GOT3 (cell line): ENCODE results near the gene FICD.
A peak's percentile ranks its signal among the peaks of the same experiment; 100 is the strongest.
"Not testable (repeated sequence)": the region's sequence is repeated elsewhere in the genome, so short reads cannot be mapped to it uniquely, and the experiment has no call there.

ENCODE experiments used
- DNase-seq: peaks from one replicate; lab custom pipeline; 2025; ENCODE audit warnings: mixed read lengths; lab: John Stamatoyannopoulos, UW

Gene FICD

GRCh38 chr12:108514973-108515814, at the start of gene FICD:
Gene FICD (plus strand): TSS chr12:108515277. CDS start chr12:108516973, 1,696 bp downstream.
- DNase-seq = peak; percentile 87

- DNase-seq = no peak
Observed at GRCh38 chr12:108465417-108465816, 49.7 kb upstream of the FICD start.

DNA sequence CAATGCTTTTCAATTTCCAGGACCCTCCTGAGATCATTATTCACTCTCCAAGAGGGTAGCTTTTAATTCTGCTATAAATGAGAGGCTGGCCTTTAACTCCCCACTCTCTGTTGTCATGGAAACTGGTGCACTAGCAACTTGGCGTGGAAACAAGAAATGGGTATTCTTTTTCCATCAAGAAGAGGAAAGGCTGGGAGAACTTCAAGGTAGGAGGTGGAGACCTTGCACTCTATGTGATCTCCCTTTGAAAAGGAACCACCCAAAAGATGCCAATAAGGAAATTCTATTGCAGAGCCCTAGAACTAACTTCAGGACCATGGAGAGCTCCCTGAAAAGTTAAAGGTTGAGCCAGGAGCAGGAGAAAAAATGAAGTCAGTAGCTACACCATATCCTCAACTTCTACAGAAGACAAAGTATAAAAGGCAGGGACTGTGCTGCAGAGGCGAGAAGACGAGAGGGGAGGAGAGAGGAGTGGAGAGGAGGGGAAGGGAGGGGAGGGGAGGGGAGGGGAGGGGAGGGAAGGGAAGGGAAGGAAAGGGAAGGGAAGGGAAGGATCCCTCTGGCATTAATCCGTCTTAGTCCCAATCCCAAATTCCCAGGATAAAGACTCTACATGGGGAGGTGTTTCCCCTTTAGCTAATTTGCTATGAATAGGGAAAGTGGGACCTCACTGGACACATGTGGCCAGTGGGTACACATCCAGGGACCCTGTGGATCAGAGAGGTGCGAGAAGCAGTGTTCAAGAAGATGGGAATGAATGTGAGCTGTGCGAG, 46.7 kb upstream of the FICD start:
- no peak for DNase-seq

DNA sequence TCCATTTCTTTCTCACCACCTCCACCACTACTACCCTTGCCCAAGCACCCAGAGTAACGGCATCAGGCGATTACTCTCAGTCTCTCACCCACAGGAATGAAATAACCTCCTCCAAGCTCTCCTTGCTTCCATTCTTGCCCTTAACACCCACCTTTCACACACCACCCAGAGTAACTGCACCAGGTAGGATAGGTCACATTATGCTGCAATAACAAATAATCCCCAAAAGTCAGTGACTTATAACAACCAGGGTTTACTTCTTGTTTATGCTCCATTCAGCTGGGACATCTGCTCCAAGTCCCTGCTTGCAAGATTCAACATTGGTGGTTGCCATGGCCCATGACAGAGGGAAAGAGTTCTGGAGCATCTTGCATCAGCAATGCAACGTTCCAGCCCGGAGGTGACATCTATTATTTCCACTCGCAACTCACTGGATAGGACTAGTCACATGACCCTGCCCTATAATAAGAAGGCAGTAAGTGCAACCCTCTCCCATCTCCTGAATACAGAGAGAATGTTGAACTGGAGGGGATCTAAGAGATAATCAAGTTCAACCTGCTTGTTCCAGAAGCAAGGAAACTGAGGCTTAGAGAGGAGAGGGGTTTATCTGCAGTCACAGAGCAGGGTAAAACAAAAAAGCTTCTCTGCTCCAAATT, 41.5 kb upstream of the FICD start:
- DNase-seq = no peak

DNA sequence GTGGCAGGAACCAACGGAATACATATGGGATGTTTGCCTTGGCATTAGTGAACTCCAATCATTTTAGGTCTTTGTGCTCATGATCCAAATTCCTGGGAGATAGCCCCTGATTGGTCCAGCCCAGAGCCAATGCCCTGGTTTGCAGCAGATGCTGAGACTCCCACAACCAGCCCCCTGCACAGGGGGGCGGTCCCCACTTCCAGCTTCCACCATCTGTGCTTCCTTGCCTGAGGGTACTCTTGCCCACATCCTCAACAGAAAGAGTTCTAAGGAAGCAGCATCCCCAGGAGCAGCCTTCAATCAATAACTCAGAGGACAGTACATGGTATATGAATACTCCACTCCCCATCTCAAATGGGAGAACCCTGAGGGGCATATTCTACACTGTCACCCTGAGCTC, 39.7 kb upstream of the FICD start:
- no peak for DNase-seq

- no peak for DNase-seq
Observed at GRCh38 chr12:108477055-108477880, 37.8 kb upstream of the FICD start.

- no peak for DNase-seq
Observed at GRCh38 chr12:108477881-108478259, 37.2 kb upstream of the FICD start.

DNA sequence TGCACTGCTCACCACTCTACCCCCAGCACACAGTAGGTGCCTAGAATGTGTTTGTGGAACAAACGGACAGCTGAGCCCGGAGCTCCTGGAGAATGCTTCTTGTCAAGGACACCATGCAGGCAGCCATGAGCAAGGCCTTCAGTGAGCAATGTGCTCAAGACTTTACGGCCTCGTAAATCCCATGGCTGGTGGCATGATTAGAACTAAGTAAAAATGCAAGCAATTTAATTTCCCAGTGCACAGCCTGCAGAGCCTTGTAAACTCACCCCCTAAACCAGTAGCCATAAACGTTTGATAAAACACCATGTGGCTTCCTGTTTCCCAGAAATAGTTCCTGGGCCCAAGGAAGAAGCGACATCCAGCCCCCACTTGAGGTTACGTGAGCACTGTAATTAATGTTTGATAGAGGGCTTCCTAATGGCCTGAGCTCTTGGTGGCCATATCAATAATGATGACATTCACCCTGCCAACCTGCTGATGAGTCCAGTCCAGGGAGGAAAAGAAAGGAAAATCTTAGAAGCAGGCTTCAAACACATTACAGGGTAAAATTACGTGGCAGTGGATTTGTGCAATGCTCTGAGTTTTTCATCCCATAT, 36.4 kb upstream of the FICD start:
- DNase-seq = no peak

- no peak for DNase-seq
Observed at GRCh38 chr12:108479364-108480070, 35.6 kb upstream of the FICD start.

DNA sequence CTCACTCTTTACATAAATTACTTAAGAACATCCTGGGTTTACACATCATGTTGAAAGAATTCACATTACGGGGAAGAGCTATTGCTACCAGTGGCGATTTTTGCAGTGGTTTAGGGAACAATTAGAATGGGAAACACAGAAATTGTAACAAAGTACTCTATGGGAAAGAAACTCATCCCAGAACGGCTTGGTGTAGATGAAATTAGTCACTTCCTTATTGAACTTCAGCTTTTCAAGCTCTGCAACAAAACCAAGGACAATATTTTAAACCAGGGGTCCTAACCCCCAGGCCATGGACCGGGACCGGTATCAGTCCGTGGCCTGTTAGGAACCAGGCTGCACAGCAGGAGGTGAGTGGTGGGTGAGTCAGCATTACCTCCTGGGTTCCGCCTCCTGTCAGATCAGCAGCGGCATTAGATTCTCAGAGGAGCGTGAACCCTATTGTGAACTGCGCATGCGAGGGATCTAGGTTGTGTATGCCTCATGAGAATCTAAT, 32.3 kb upstream of the FICD start:
- no peak for DNase-seq

- no peak for DNase-seq
Observed at GRCh38 chr12:108483213-108484059, 31.6 kb upstream of the FICD start.

DNA sequence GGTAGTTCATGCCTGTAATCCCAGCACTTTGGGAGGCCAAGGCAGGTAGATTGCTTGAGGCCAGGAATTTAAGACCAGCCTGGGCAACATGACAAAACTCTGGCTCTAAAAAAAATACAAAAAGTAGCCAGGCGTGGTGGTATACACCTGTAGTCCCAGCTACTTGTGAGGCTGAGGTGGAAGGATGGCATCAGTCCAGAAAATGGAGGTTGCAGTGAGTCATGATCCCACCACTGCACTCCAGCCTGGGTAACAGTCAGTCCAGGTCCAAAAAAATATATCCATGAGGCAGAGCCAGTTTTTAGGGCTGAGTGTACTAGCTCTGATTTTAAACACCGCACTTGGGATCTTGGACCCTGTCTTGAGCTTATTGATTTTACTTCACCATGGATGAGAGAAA, 30.6 kb upstream of the FICD start:
- DNase-seq = no peak

DNA sequence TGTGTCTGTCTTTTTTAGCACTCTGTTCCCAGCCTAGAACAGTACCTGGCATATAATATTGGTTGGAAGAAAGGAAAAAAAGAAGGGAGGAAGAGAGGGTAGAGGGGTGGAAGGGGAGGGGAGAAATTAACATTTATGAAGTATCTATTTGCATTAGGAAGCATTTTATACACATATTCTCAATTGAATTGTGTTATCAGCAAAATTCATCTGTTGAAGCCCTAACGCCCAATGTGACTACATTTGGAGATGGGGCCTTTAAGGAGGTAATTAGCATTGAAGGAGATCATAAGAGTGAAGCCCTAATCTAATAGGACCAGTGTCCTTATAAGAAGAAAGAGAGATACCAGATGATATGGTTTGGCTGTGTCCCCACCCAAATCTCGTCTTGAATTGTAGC, 30.2 kb upstream of the FICD start:
- no peak for DNase-seq

GRCh38 chr12:108485371-108485770, 29.7 kb upstream of the FICD start:
- DNase-seq = not testable (repeated sequence)

- DNase-seq = not testable (repeated sequence)
Observed at GRCh38 chr12:108487029-108487428, 28.0 kb upstream of the FICD start.

- DNase-seq = no peak
Observed at GRCh38 chr12:108491256-108491655, 23.8 kb upstream of the FICD start.

- DNase-seq = no peak
Observed at GRCh38 chr12:108495054-108495453, 20.0 kb upstream of the FICD start.

DNA sequence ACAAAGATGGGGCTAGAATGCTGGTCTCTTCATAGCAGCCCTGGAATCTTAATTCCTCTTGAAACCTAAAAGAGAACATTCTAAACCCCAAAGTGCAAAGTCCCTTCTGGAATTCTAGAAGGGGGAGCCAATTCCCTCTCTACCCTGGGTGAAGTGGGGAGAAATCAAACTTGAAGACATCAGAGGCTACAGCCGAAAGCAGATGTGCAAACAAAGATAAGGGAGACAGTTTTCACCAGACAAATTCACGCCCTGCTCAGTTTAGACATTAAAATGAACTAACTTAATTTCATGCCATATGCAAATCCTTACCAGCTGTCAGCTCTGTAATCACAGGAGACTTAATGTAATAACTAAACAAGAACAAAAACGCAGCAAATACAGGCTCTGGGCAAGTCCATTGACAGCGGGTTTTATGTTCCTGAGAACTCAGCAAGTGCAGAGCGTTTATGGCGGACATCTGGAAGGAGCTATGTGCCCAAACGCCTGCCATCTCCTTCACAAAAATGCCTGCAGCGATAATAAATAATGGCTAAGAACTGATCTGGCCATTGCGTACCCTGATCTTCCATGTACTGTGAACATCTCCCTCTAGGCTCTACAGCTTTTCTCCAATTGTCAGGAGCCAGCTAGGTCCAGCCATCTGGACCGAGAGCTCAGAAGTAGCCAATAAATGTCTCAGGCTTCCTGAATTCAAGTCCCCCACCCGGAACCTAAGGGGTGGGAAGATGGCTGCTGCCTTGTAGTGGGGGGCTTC, 19.1 kb upstream of the FICD start:
- no peak for DNase-seq

DNA sequence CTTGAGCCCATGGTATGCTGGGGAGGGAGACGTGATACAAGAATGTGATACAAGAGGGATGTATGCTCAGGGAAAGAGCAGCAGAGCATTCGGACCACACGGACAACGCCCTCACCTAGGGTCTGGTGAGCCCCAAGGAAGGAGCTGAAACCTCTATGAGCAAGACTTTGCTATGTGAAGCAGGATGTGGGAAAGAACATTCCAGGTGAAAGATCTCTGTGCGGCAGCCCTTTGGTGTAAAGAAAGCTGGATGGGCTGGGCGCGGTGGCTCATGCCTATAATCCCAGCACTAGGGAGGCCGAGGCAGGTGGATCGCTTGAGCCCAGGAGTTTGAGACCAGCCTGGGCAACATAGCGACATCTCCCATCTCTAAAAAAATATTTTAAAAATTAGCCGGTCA, 16.9 kb upstream of the FICD start:
- no peak for DNase-seq
